OCI-M2 (cell line): ENCODE measurements around the gene IFNG-AS1.

Experiments used
- DNase-seq: peaks from one replicate; lab custom pipeline; 2025; ENCODE audit not compliant: unreplicated experiment; lab: John Stamatoyannopoulos, UW

The IFNG-AS1 gene

GRCh38 chr12:67993143-67993542, 3.9 kb downstream of the IFNG-AS1 start:
- DNase-seq = no peak

GRCh38 chr12:67994046-67994445, 4.8 kb downstream of the IFNG-AS1 start:
- DNase-seq = no peak

- no peak for DNase-seq
Observed at GRCh38 chr12:67996347-67996746, 7.1 kb downstream of the IFNG-AS1 start.

- no peak for DNase-seq
Observed at GRCh38 chr12:67998379-67998778, 9.1 kb downstream of the IFNG-AS1 start.

GRCh38 chr12:67999244-67999643, 10.0 kb downstream of the IFNG-AS1 start:
- DNase-seq = no peak

- no peak for DNase-seq
Observed at GRCh38 chr12:68001486-68002466, 12.5 kb downstream of the IFNG-AS1 start.

GRCh38 chr12:68003777-68004176, 14.5 kb downstream of the IFNG-AS1 start:
- no peak for DNase-seq

GRCh38 chr12:68007033-68007432, 17.8 kb downstream of the IFNG-AS1 start:
- DNase-seq = no peak

- DNase-seq = no peak
Observed at GRCh38 chr12:68007466-68007865, 18.2 kb downstream of the IFNG-AS1 start.

- DNase-seq = no peak
Observed at GRCh38 chr12:68011206-68011881, 22.1 kb downstream of the IFNG-AS1 start.

- no peak for DNase-seq
Observed at GRCh38 chr12:68011882-68012207, 22.6 kb downstream of the IFNG-AS1 start.

GRCh38 chr12:68012712-68013111, 23.5 kb downstream of the IFNG-AS1 start:
- no peak for DNase-seq

GRCh38 chr12:68013181-68013580, 23.9 kb downstream of the IFNG-AS1 start:
- DNase-seq = no peak

GRCh38 chr12:68016136-68016535, 26.9 kb downstream of the IFNG-AS1 start:
- no peak for DNase-seq

- DNase-seq = no peak
Observed at GRCh38 chr12:68018315-68018714, 29.1 kb downstream of the IFNG-AS1 start.

GRCh38 chr12:68020049-68020448, 30.8 kb downstream of the IFNG-AS1 start:
- DNase-seq = no peak

- DNase-seq = no peak
Observed at GRCh38 chr12:68020699-68021098, 31.5 kb downstream of the IFNG-AS1 start.

GRCh38 chr12:68028647-68029046, 39.4 kb downstream of the IFNG-AS1 start:
- no peak for DNase-seq

GRCh38 chr12:68030248-68030647, 41.0 kb downstream of the IFNG-AS1 start:
- no peak for DNase-seq

GRCh38 chr12:68031174-68031573, 41.9 kb downstream of the IFNG-AS1 start:
- no peak for DNase-seq

- no peak for DNase-seq
Observed at GRCh38 chr12:68031881-68032739, 42.9 kb downstream of the IFNG-AS1 start.
